Ureter (tissue), 1 donor: ENCODE data around the gene PAQR3. TPM values are rescaled to one million over a fixed set of nuclear protein-coding genes. Genes with fewer than 3 reads are reported as not detected.
A peak's percentile ranks its signal among the peaks of the same experiment; 100 is the strongest.

Source experiments
- DNase-seq: peaks from one replicate; pipeline ENCODE4 v3.0.0-alpha.2; 2020; ENCODE audit warnings: low spot score
- total RNA-seq: library from RNA; stranded (reverse); gene quantifications from one replicate; pipeline ENCODE4 v1.2.4, GENCODE V29; 2023
- donor health status: DM: yes; HTN: yes; CAD: no.

Gene PAQR3, protein sequence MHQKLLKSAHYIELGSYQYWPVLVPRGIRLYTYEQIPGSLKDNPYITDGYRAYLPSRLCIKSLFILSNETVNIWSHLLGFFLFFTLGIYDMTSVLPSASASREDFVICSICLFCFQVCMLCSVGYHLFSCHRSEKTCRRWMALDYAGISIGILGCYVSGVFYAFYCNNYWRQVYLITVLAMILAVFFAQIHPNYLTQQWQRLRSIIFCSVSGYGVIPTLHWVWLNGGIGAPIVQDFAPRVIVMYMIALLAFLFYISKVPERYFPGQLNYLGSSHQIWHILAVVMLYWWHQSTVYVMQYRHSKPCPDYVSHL
- 15.6 TPM for total RNA-seq

DNA sequence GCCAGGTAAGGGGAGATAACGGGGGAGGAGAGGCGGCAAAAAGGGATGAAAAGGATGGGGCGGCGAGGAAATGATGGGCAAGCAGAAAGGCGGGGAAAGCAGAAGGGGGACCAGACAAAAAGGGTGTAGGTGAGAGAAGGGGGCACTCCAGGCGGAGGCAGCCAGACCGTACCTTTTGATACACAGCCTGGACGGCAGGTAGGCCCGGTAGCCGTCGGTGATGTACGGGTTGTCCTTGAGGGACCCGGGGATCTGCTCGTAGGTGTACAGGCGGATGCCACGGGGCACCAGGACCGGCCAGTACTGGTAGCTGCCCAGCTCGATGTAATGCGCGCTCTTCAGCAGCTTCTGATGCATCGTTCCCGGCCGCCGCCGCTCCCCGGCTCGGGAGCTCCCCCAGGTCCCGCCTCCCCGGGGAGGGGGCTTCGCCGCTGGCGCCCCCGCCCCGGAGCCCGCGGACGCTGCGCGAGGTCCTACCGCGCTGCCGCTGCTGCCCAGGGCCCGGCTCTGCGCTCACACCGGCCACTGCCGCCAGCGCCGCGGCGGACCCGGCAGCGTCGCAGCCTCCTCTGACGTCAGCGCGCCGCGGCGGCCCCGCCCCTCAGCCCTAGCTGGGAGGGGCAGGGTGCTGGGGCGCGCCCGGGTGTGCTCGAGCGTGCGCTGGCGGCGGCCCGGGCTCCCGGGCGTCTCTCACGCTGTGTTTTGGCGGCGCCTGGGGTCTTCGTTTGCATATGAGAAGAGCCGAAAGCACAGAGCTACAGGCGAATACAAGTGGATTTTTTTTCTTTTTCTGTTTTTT is at the start of gene PAQR3:
Gene PAQR3, minus strand, starts transcription at position 571 of the 799 bp plus-strand sequence. Its CDS starts 214 bp downstream, at position 357.
- DNase-seq, result peak; percentile 83

DNA sequence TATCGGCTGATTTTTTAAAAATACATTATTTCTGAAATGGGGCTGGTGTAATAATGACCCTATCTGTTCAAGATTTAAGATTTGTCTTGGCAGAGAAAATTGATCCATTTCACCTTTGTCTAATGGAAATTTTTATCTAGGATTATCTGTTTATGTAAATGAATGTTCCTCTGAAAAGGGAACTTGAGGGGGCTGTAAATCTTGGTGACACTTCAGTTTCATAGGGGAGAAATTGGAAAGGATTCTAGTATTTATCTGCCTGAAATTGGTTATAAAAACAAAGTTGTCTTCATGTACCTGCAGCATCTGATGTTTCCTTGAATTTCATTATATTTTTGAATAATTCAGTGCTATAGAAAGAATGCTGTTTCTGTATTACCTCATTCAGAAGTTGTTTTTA is 48.4 kb upstream of the PAQR3 start:
- DNase-seq, result no peak

DNA sequence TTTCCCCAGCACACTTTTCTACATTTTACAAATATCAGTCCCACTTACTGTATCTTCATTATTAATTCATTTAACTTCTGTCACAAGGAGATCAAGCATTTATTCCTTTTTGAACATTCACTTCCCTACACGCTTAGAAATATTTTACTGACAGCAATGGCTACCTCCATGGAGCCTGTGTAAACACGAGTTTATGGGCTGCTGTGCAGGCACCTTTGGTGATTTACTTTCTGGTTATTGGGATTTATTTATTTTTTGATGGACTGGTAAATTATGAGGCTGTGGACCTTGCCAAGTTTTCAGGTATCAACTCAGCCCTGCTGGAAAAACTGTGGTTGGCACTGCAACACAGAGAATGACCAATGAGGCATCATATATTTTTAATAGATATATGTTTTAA is 45.4 kb upstream of the PAQR3 start:
- DNase-seq, result no peak

DNA sequence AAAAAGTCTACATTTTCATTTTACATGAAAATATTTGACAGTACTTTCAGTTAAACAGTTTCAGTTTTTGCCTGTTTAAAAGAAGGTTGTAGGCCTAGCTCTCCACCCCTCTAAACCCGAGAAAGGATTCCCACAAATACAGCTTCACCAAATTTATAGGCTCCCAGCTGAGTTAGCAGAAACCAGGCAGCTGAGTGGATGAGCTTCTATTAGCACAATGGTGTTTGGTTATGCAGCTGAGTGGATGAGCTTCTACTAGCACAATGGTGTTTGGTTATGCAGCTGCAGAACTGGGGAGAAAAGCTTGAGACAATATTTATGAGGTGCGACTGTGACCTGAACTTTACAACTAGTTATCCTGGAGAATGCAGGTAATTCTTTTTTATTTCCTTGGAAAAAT is 36.6 kb upstream of the PAQR3 start:
- DNase-seq, result no peak

DNA sequence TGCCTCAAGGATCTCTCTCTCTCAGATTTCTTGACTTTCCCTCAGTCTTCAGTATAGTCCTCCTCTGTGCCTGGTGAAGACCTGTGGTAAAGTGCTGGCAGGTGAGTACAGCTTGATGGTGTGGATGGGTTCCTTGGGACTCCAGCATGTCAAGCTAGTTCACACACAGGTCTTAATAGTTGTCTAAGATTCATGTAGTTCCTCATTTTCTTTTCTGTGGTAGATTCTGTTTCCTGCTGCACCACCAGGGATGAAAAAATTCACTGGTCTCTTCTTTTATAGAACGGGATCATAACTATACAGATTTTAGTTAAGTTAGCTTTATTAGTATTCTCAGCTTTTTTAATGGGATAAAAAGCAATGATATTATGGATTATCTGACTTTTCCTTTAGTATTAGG is 32.5 kb upstream of the PAQR3 start:
- DNase-seq, result no peak

DNA sequence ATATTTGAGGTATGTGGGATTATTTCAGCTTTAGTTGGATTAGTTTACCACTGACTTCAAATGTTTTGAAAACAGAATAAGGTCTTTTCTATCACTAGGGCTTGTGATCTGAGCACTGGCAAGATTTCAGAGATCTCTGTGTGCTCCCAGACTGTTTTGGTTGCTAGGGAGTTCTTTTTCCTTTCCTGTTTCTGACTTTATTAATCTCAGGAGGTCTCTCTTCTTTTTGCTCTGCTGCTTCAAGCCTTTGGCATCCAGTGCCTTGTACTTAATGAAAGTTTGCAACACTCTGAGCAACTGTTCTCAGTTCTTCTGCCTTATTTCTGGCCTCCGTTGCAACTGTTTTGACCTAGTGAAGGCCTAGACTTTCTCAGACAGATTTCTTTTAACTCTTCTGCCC is 32.1 kb upstream of the PAQR3 start:
- no peak for DNase-seq

DNA sequence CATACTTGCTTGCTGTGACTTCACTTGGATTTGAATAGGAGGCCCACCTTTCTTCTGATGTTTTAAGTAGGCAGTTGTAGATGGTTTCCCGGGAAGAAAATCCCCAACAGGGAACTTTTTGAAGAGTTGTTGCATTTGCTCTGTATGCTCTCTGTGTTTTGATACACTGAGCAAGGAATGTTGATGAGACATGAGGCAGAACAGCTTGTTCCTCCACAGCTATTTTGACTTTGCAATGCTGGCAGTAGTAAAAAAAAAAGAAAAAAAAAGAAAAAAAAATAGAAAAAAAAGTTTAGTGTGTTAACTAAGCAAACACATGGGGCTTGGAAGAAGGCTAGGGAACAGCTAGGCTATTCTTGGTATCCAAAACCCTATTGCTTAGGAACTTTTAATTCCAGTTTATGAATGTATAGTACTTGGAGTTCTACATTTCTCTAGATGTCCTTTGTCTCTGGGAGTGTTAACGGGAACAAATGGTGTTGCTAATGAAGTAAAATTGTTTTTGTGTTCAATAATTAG is 23.4 kb upstream of the PAQR3 start:
- no peak for DNase-seq

DNA sequence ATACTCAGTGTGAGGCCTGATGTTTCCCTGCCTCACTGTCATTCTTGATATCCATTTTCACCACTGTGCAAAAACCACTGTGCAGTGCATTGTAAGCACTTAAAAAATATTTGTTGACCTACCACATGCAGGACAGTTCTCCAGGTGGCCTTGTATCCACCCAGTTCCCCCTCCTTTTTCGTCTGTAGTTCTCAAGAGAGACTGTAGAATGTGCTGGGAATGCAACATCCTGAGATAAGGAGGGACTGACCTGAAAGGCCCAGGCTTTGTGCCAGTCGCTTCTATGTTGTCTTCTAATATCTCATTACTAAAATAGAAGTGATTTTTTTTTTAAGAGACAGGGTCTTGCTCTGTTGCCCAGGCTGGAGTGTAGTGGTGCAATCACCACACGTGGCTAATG is 21.7 kb upstream of the PAQR3 start:
- no peak for DNase-seq

DNA sequence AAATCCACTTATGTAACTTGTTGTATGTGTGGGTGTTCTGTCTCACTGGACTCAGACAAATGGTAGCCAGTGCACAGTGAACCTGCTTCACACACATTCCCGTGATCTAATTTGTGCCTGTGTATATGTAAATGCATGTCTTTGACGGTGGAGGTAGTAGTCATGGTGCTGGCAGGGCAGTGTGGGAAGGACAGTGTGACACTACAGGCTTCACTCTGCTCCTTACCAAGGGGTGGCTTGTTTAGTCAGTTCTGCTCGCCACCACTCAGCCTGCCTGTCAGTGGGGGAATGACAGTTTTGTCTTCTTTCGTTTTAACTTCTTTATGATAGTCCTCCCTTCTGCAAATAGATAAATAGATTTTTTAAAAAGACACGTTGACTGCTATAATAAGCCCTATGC is 17.7 kb upstream of the PAQR3 start:
- DNase-seq, result no peak

DNA sequence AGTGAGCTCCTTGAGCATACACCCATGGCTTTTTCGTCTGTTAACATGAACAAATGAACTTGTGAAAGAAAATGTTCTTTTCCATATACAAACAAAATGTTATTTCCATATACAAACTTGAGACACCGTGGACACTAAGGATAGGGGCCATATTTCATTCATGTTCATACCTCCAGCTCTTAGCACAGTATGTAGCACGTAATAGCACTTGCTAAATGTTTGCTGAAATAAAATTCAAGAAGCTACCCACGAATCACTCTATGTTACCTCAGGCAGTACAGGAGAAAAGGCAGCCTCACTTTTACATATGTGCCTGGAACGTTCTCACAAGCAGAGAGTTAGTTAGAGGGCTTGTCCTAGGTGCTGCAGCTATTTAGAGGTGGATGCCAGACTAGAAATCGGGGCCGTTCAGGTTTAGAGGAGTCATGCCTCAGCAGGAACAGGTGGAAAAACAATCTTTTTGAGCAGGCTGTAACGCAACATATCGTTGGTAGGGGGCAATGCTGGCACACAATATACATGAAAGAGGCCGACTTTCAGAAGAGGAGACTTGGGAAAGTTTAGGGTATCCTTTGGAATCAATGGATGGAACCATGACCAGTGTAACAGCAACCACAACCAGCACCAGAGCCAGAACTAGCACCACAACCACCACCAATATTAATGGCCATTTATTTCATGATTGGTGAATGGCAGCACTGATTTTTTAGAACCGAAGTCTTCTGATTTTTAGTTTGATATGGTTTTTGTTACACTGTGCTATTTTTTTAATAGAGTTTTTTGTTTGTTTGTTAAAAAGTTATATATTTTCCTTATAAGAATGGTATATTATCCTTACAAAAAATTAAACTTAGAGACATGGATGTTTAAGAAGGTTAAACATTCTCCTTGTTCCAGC is 14.8 kb upstream of the PAQR3 start:
- no peak for DNase-seq

DNA sequence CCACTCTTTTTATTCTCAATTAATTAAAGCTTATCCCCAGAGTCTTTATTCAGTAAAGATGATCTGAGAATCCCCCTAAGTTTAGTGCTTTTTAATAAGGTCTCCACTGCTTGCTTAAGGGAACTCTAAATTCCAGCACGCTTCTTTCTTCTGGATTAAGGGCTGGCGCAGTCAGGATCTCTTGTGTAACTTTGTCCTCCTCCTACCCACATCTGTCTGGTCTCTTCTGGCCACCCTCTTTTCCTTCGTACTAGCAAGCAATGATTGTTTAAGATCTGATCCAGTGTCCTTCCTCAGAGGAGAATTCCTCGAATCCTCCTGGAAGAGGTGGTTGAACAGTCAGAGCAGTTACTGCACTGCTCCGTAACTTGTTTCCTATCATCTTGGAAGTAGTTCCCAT is 14.0 kb upstream of the PAQR3 start:
- DNase-seq, result no peak

DNA sequence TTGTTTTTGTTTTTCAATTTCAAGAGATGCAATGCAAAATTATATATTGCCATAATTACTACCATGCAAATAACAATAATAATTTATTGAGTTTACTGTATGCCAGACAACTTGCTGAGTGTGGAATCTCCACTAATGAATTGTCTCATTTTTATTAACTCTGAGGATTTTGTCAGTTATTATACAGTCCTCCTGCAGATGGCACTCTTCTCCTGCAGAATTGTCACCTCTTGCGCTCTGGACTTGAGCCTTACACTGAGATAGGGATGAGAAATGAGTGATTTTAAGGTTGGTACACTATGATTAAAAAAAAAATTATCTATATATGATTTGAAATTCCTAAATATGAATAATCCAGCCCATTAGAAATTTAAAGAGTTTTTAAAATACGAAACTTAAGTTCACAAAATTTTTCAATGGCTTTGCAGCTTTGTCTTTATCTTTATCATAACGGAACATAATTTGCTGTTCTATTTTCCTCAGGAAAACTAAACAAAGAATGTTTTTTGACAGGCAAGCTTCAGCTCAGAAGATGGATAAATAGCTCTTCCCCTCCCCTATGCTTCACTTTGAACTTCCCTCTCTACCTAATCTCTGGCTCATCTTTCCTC is 12.7 kb upstream of the PAQR3 start:
- DNase-seq, result no peak

DNA sequence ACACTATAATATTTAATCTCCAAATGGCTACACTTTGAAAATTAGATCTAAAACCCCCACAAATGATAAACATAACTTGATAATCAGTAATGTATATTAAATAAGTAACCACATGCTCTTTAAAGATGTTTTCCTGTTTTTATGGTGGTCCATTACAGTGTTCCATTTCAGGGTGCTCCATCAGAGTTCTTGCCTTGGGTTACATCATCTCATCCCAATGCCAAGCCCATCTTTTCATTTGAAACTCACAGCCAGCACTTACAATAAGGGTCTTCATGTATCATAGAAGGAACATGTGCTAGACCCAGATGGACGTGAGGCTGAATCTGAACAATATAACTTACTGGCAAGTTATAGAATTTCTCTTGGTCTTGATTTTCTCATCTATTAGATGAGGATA is 10.5 kb upstream of the PAQR3 start:
- no peak for DNase-seq

DNA sequence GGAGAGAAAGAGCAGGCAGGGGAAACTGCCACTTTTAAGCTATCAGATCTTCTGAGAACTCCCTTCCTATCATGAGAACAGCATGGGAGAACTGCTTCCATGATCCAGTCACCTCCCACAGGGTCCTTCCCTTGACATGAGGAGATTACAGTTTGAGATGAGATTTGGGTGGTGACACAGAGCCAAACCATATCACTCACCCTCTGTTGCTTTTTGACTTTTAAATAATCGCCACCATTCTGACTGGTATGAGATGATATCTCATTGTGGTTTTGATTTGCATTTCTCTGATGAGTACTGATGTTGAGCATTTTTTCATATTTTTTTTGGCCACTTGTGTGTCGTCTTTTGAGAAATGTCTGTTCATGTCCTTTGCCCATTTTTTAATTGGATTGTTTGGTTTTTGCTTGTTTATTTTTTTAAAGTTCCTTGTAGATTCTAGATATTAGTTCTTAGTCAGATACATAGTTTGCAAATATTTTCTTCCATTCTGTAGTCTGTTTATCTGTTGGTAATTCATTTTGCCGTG is 6.5 kb upstream of the PAQR3 start:
- DNase-seq, result no peak

DNA sequence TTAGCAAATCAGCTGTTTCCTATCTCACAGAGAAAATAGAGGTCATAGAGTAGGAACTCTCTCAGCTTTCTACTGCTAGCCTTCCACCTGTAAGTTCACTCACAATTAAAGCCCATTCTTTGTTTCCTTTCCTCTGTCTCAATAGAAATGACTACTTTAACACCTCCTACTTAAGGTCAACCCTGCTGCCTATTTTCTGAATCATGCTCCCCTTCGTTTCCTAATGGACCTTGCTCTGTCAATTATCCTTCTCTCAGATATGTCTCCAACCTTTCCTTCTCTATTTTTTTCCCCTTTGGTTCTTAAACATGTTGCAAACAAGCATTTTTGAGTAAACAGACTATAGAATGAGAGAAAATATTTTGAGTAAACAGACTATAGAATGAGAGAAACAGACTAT is 5.1 kb upstream of the PAQR3 start:
- no peak for DNase-seq

DNA sequence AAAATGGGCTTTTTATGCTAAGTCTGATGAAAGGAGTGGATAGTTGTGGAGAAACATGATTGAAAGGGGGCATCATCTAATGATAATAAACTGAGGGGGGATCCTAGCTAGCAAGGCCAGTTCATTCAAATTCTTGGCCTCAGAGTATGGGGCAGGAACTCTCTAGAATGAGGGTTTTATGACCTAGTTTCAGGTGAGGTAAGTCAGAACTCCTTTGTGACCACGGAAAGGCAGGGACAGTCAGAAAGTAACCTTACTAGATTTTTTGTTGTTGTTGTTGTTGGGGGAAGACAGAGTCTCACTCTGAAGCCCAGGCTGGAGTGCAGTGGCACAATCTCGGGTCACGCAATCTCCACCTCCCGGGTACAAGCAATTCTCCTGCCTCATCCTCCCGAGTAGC is 1.5 kb upstream of the PAQR3 start:
- no peak for DNase-seq

DNA sequence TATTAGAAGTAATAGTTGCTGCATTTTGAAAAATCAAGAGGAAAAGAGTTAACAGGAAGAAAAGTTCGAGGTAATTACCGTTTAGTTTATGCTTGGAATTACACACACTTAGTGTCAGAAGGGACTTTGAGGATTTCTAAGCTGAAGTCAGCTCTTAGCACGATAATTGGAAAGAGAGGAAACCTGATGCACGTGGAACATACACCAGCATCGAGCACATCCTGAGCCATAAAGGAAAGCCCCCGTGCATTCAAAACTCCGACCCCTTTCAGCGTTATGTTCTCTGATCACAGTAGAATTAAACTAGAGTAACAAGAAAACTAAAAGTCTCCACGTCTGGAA is 400 bp upstream of the PAQR3 start:
- DNase-seq, result no peak

DNA sequence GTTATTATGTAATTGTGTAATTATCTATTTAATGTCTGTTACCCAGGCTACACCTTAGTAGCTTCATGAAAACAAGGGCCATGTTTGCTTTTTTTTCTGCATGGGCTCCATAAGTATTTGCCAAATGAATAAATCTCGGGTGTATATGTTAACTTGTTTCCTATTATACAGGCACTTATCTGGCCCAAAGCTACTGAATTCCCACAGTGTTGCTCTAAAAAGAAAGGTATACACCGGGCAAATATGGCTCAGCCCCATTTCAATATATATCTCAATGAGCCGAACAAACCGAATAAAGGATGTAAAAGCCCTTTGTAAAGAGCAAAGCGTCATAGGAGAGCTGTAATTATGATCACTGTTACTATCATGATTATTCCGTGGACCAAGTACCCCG is 767 bp downstream of the PAQR3 start:
- no peak for DNase-seq

DNA sequence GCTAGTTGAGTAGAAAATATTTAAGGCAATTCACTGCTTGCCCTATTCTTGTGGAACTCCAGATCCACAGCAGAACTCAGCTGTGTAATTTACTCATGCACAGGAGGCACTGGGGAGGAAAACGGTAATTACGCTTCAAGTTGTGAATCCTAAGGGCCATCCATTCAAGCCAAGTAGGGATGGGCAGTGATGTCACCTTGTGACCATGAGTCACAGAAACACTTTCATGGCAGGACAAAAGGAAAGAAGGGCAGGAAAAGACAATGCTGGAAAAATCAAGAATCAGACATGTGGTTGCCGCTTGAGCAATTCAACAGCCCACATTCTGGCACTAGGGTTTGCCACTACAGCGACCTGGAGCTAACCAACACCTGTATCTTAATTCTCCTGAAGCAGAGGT is 1.4 kb downstream of the PAQR3 start:
- no peak for DNase-seq

DNA sequence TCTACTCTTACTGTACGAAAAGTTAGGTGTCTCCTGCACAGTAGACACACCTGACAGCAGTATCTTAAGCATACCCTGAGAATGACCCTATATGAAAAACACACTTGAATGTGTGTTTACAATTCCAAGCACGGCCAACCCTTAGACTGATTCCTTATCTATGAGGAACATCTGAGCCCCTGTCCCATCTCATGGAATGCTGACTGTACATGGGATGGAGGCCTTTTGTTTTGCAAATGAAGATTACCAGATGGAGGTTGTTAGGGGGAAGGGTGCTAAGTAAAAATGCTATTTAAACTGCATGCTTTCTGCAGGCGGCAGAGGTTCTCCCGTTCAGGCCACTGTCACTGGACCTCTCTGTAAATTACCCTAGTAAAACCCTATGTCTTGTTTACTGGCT is 2.2 kb downstream of the PAQR3 start:
- DNase-seq, result no peak

DNA sequence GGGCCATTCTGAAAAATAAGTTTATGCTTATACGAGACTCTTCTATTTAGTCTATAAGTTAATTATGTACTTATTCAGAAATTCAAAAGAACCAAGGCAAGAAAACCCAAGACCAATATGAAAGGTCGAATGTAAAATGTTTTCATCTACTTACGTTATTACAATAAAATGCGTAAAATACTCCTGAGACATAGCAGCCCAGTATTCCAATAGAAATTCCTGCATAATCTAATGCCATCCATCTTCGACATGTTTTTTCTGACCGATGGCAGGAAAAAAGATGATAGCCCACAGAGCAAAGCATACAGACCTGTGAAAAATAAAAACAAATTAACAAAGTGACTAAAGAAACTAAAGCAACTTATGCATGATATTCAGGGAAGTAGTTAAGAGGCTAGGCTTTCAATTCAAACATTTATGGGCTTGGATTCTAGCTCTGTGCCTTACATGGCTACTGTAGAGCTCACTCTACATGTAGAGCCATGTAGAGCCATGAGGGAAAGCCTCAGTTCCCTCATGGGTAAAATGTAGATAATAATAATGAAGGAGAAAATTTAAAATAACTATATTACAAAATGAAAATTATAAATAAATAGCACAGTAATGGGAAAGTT is 9.1 kb downstream of the PAQR3 start:
- DNase-seq, result no peak
